Peyer's patch (tissue), 4 donors: Measurements from ENCODE around the gene GSTA2. TPM values are rescaled to one million over a fixed set of nuclear protein-coding genes. Genes with fewer than 3 reads are reported as not detected.
A peak's percentile ranks its signal among the peaks of the same experiment; 100 is the strongest.
"Not testable (repeated sequence)": the region's sequence is repeated elsewhere in the genome, so short reads cannot be mapped to it uniquely, and the experiment has no call there.

Experiments
- DNase-seq, 3 donors: peaks; one replicate each; pipeline ENCODE4 v3.0.0-alpha.2; 2017 to 2019
- H3K27ac ChIP-seq, 4 donors: fragments of 200-600 bp; sonication (generic); one replicate each; pipeline ENCODE4 v1.5.1; 2016 to 2019
- H3K27me3 ChIP-seq, 2 donors: fragments of 200-600 bp; sonication (generic); one replicate each; pipeline ENCODE4 v1.5.1; 2019
- H3K36me3 ChIP-seq, 3 donors: fragments of 200-600 bp; sonication (generic); one replicate each; pipeline ENCODE4 v1.5.1; 2016 to 2019
- H3K4me1 ChIP-seq, 4 donors: fragments of 200-600 bp; sonication (generic); one replicate each; pipeline ENCODE4 v1.5.1; 2016 to 2019
- H3K4me3 ChIP-seq, 4 donors: fragments of 200-600 bp; sonication (generic); 1 replicate in 3 of 4; 2 replicates in 1 of 4; pipeline ENCODE4 v1.5.1; 2016 to 2019; ENCODE audit warnings: mild to moderate bottlenecking in 1 of 4
- H3K9me3 ChIP-seq, 4 donors: fragments of 200-600 bp; sonication (generic); one replicate each; pipeline ENCODE4 v1.5.1; 2016 to 2019; ENCODE audit warnings: mild to moderate bottlenecking in 1 of 4
- CTCF ChIP-seq, 6 experiments: fragments of 450-650 bp in 4 of 6; fragments of 200-600 bp in 2 of 6; sonication (generic) in 1 of 6; IDR thresholded peaks; one replicate each; pipeline ENCODE4 v1.5.1; 2017 to 2019; ENCODE audit warnings: antibody characterized with exemption in 6 of 6, mild to moderate bottlenecking in 3 of 6, moderate library complexity in 1 of 6
- POLR2A ChIP-seq, 2 donors: fragments of 450-650 bp; IDR thresholded peaks; one replicate each; pipeline ENCODE4 v1.5.1; 2017; ENCODE audit warnings: antibody characterized with exemption in 2 of 2, mild to moderate bottlenecking in 2 of 2, moderate library complexity in 2 of 2
- total RNA-seq, 4 donors: library from RNA; depleted of rRNA; stranded (reverse); fragments of >200 nt; gene quantifications; one replicate each; pipeline ENCODE4 v1.1.0, GENCODE V29; 2016

Gene GSTA2
- total RNA-seq, 4 donors from 2014 or later, result 15.7 to 92.2 (median 58.4) TPM

- Histone ChIP-seq H3K27ac (no peak overlapping the region), H3K4me1 (no peaks in the 10 kb centered on the region), H3K27me3 (no peaks in the 10 kb centered on the region), H3K4me3 (no peak overlapping the region), H3K36me3 (no peaks in the 10 kb centered on the region), H3K9me3 (no peaks in the 10 kb centered on the region)
- no peak for DNase-seq
- TF ChIP-seq CTCF (IDR thresholded peaks at IDR 0.05), result no peak
- TF ChIP-seq POLR2A (IDR thresholded peaks at IDR 0.05), result no peak
These were observed 16.0 kb upstream of the GSTA2 start for GRCh38 chr6:52779237-52779636.

DNA sequence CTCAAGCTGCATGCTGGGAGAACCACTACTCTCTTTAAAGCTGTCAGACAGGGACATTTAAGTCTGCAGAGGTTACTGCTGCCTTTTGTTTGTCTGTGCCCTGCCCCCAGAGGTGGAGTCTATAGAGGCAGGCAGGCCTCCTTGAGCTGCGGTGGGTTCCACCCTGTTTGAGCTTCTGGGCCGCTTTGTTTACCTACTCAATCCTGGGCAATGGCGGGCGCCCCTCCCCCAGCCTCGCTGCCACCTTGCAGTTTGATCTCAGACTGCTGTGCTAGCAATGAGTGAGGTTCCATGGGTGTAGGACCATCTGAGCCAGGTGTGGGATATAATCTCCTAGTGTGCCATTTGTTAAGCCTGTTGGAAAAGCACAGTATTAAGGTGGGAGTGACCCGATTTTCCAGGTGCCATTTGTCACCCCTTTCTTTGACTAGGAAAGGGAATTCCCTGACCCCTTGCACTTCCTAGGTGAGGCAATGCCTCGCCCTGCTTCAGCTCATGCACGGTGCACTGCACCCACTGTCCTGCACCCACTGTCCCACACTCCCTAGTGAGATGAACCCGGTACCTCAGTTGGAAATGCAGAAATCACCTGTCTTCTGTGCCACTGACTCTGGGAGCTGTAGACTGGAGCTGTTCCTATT lies 13.6 kb upstream of the GSTA2 start:
- H3K27me3 ChIP-seq, H3K36me3 ChIP-seq, H3K4me3 ChIP-seq, H3K27ac ChIP-seq, H3K9me3 ChIP-seq, H3K4me1 ChIP-seq, DNase-seq: not testable (repeated sequence)

GRCh38 chr6:52769399-52769798 lies 6.1 kb upstream of the GSTA2 start:
- H3K36me3 ChIP-seq, H3K4me3 ChIP-seq, H3K27ac ChIP-seq, DNase-seq, H3K9me3 ChIP-seq, H3K4me1 ChIP-seq, H3K27me3 ChIP-seq: not testable (repeated sequence)

DNA sequence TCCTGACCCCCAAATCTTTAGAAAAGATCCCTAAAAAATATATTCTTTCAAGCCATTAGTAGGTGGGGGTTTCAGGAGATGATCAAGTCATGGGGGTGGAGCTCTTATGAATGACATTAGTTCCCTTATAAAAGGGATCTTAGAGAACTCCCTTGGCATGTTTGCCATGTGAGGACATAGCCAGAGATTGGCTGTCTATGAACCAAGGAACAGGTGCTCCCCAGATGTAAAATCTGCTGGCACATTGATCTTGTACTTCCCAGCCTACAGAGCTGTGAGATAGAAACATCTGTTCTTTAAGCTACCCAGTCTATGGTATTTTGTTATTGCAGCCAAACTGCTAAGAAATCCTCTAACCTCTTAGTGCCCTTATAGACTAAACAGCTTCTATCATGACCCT lies 4.4 kb upstream of the GSTA2 start:
- H3K36me3 ChIP-seq, result not testable (repeated sequence)

GRCh38 chr6:52761673-52762491 lies 1.4 kb downstream of the GSTA2 start:
- H3K4me3 ChIP-seq, result peak overlapping the region in 2 of 4 donors; percentile 14 to 26
- H3K4me1 ChIP-seq, H3K36me3 ChIP-seq, DNase-seq, H3K27me3 ChIP-seq, H3K9me3 ChIP-seq: not testable (repeated sequence)
- peak overlapping the region in 1 of 4 donors; percentile 43 for H3K27ac ChIP-seq

More for the DNA sequence above, 4.4 kb upstream of the GSTA2 start:
- H3K4me3 ChIP-seq, H3K27ac ChIP-seq, H3K9me3 ChIP-seq, H3K4me1 ChIP-seq, H3K27me3 ChIP-seq, DNase-seq: not testable (repeated sequence)

- Histone ChIP-seq H3K27me3 (no peaks in the 10 kb centered on the region), H3K9me3 (no peaks in the 10 kb centered on the region), H3K4me3 (no peak overlapping the region), H3K4me1 (peaks cover 0 to 4% (median 0%) of the 10 kb centered on the region in 4 donors), H3K36me3 (no peaks in the 10 kb centered on the region), H3K27ac (peak overlapping the region in 2 of 4 donors; percentile 22 to 36)
- DNase-seq, result no peak
- TF ChIP-seq POLR2A (IDR thresholded peaks at IDR 0.05), result no peak
- no peak for TF ChIP-seq CTCF (IDR thresholded peaks at IDR 0.05)
These were observed 3.0 kb downstream of the GSTA2 start for GRCh38 chr6:52760105-52760765.

GRCh38 chr6:52759085-52759484 lies 4.2 kb downstream of the GSTA2 start:
- DNase-seq, result no peak
- H3K4me1 ChIP-seq, result peaks cover 0 to 4% (median 0%) of the 10 kb centered on the region in 4 donors
- H3K27me3 ChIP-seq, result no peaks in the 10 kb centered on the region
- H3K9me3 ChIP-seq, result no peaks in the 10 kb centered on the region
- no peaks in the 10 kb centered on the region for H3K36me3 ChIP-seq
- H3K4me3 ChIP-seq, result no peak overlapping the region
- TF ChIP-seq CTCF (IDR thresholded peaks at IDR 0.05) (no peak), POLR2A (IDR thresholded peaks at IDR 0.05) (no peak)
- H3K27ac ChIP-seq, result no peak overlapping the region

GRCh38 chr6:52757651-52758338 lies 5.5 kb downstream of the GSTA2 start:
- H3K27me3 ChIP-seq, DNase-seq, H3K36me3 ChIP-seq, H3K4me3 ChIP-seq, H3K9me3 ChIP-seq, H3K4me1 ChIP-seq, H3K27ac ChIP-seq: not testable (repeated sequence)
